GM21367 (cell line): ENCODE data around the gene ADAM15.
A peak's percentile ranks its signal among the peaks of the same experiment; 100 is the strongest.

Experiments used
- ATAC-seq: cut with Tn5 transposase; IDR thresholded peaks from one replicate; pipeline ENCODE4 v1.9.1; 2021; ENCODE audit not compliant: unreplicated experiment

ADAM15 gene

GRCh38 chr1:155049651-155050559 is 1.2 kb upstream of the ADAM15 start:
- no peak for ATAC-seq

GRCh38 chr1:155051342-155051776 is 243 bp downstream of the ADAM15 start:
- no peak for ATAC-seq

- no peak for ATAC-seq
Measured at GRCh38 chr1:155051777-155052398, 772 bp downstream of the ADAM15 start.

GRCh38 chr1:155052439-155053395 is 1.6 kb downstream of the ADAM15 start:
- no peak for ATAC-seq

DNA sequence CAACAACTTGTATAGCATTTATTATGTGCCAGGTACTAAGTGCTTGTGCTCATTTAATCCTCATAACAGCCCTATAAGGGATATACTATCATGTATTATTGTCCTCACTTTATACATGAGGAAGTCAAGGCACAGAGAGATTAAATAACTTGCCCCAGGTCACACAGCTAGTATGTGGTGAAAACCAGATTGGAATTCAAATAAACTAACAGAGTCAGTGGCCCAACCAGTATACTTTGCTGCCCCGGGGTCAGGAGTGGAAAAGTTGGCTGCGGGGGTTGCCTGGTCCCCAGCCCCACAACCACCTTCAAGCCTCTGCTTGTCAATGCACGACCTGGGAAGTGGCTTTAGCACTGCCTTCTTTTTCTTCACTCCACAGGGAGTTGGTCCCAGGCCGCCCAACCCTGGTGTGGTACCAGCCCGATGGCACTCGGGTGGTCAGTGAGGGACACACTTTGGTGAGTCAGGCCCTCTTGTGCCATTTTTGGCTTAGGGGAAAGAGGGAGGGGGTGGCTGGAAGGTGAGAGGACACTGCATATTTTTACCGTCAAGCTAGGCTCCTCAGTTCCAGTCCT is 2.5 kb downstream of the ADAM15 start:
- no peak for ATAC-seq

DNA sequence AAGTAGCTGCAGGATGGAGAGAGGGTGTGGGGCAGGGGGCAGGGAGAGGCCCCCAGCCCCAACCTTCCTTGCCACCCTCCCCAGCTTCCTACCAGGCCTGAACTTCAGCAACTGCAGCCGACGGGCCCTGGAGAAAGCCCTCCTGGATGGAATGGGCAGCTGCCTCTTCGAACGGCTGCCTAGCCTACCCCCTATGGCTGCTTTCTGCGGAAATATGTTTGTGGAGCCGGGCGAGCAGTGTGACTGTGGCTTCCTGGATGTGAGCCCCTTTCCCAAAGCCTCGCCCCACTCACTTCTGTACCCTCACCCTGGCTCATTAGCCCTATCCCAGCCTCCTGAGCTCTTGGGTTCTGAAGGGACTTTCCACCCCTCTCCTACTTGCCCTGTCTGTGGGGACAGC is 6.0 kb downstream of the ADAM15 start:
- ATAC-seq: no peak

- no peak for ATAC-seq
Measured at GRCh38 chr1:155057788-155058211, 6.7 kb downstream of the ADAM15 start.

DNA sequence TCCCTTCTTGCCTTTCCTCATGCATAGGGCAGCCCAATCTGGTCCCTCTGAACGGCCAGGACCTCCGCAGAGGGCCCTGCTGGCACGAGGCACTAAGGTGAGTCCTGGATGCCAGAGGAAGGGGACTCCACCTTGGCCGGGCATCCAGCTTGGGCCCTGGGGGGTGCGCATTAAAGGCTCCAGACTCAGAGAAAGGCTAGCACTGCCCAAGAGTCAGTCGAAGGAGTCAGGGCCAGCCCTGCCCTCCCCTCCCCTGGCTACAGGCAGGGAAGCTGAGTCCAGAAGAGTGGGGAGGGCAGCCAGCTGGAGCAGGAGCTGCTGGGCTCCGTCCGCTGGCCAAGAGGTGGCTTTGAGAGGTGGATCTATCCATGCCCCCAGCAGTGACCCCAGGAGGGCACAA is 9.6 kb downstream of the ADAM15 start:
- no peak for ATAC-seq

- no peak for ATAC-seq
Measured at GRCh38 chr1:155061381-155062150, 10.4 kb downstream of the ADAM15 start.

DNA sequence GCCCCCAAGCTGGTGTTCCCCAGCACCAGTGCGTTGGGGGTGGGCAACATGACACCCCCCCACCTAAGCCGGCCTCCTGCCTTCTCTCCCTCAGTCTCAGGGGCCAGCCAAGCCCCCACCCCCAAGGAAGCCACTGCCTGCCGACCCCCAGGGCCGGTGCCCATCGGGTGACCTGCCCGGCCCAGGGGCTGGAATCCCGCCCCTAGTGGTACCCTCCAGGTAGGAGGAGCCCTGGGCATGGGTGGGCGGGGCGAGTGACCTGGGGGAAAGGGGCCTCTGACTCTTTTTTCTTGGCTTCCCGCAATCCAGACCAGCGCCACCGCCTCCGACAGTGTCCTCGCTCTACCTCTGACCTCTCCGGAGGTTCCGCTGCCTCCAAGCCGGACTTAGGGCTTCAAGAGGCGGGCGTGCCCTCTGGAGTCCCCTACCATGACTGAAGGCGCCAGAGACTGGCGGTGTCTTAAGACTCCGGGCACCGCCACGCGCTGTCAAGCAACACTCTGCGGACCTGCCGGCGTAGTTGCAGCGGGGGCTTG is 11.1 kb downstream of the ADAM15 start:
- no peak for ATAC-seq

- ATAC-seq: no peak
Measured at GRCh38 chr1:155062702-155063411, 11.7 kb downstream of the ADAM15 start.

DNA sequence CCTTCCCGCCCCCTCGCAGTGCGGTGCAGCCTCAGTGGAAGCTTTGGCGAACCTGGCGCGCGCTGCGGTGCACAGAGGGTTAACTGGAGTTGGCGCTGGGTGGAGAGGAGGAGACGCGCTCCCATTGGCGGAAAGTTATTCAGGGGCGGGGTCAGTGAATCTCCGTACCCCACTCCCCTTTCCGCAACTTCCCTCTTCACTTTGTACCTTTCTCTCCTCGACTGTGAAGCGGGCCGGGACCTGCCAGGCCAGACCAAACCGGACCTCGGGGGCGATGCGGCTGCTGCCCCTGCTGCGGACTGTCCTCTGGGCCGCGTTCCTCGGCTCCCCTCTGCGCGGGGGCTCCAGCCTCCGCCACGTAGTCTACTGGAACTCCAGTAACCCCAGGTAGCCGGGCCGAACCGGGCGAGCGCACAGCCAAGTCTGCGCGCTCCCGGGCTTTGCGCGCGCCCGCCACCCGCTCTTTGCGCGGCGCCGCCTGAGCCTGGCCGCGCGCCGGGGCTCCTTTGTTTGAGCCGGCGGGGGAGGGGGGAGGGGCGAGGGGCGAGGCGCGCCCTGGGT is 12.5 kb downstream of the ADAM15 start, which contains the start of gene EFNA4:
Gene EFNA4, plus strand, starts transcription at position 191 of the 561 bp plus-strand sequence. Its CDS starts 84 bp downstream, at position 275.
- peak; percentile 47 for ATAC-seq

GRCh38 chr1:155064111-155064831 is 13.2 kb downstream of the ADAM15 start:
- no peak for ATAC-seq

DNA sequence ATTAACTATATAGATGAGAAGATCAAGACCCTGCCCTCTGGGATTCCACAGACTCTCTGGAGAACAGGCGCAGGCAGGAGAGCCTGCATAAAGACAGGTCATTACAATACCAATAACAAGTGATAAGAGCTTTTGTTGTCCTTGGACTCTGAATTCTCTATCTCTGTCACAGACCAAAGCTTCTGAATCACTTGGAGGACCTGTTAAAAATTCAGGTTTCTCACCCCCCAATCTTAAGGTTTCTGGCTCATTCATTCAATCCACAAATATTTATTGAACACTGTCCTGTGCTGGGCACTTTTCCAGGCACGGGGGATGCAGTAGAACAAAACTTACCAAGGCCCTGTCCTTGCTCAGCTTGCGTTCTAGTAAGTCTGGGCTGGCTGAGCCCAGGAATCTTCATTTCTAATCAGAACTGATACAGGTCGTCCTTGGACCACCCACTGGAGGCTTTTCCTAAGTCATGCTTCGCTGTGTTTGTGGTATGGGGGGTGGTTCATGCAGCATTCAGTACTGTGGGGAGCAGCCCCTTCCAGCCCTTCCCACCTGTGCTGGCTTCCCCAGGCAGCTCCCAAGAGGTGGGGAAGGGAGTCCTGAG is 13.8 kb downstream of the ADAM15 start:
- no peak for ATAC-seq

- no peak for ATAC-seq
Measured at GRCh38 chr1:155066777-155067176, 15.7 kb downstream of the ADAM15 start.

DNA sequence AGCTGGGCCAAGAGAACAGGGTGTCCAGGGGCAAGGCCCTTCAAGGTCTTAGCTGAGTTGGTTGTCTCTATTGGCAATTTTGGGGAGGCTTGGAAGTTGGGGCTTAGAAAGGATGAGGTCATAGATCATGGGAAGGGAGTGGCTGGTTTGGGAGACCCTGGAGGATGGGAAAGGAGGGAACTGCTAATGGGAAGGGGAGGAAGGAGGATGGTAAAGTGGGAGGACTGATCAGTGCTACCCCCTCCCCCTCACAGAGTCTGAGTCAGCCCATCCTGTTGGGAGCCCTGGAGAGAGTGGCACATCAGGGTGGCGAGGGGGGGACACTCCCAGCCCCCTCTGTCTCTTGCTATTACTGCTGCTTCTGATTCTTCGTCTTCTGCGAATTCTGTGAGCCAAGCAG is 17.5 kb downstream of the ADAM15 start:
- no peak for ATAC-seq

DNA sequence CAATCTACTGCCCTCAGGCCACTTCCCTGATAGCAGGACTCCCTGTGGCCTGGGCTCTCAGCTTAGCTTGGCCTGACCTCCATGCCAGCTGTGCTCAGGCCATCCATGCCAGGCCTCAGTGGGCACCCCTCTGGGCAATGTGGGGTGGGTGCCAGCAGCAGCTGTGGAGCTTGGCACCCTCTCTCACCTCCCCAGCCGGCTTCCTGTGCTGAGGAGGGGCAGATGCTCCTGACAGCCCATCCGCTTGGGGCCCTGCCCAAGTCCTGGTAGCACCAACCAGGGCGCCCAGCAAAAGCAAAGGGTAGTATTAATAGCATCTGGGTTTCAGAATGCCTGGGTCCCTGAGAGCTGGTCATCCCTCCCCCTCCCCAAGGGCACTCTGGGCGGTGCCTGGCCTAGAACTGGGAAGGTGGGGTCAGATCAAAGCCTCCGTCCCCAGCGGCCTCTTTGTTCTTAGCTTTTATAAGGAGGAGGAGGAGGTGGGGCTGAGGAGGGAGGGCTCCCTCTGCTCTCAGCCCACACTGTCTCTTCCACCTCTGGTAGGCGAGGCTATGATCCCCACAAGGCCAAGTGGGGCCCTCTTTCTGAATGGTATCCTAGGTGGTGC is 18.5 kb downstream of the ADAM15 start:
- no peak for ATAC-seq
